Limb (tissue), 2 donors: ENCODE data around the gene CGA.
A peak's percentile ranks its signal among the peaks of the same experiment; 100 is the strongest.

Source experiments
- DNase-seq, 2 donors: peaks; one replicate each; pipeline ENCODE4 v3.0.0-alpha.2; 2016; ENCODE audit errors: extremely low spot score in 2 of 2

The CGA gene

GRCh38 chr6:87089135-87089534 lies 5.8 kb downstream of the CGA start:
- no peak for DNase-seq

GRCh38 chr6:87088076-87088475 lies 6.8 kb downstream of the CGA start:
- DNase-seq, result no peak

GRCh38 chr6:87082160-87082721 lies 12.7 kb downstream of the CGA start:
- DNase-seq, result no peak

- peak; percentile 26 to 64 for DNase-seq
Observed at GRCh38 chr6:87078983-87079616, 15.8 kb downstream of the CGA start.

- DNase-seq, result no peak
Observed at GRCh38 chr6:87075168-87075567, 19.7 kb downstream of the CGA start.

- no peak for DNase-seq
Observed at GRCh38 chr6:87074101-87074621, 20.7 kb downstream of the CGA start.

GRCh38 chr6:87071683-87072082 lies 23.2 kb downstream of the CGA start:
- DNase-seq, result no peak

GRCh38 chr6:87070741-87071140 lies 24.2 kb downstream of the CGA start:
- no peak for DNase-seq

- DNase-seq, result no peak
Observed at GRCh38 chr6:87068795-87069194, 26.1 kb downstream of the CGA start.

- peak; percentile 42 to 54 for DNase-seq
Observed at GRCh38 chr6:87066449-87067333, 28.2 kb downstream of the CGA start.

- no peak for DNase-seq
Observed at GRCh38 chr6:87065117-87065516, 29.8 kb downstream of the CGA start.

GRCh38 chr6:87059943-87060342 lies 35.0 kb downstream of the CGA start:
- no peak for DNase-seq

- DNase-seq, result no peak
Observed at GRCh38 chr6:87054143-87054833, 40.6 kb downstream of the CGA start.

GRCh38 chr6:87053312-87053711 lies 41.6 kb downstream of the CGA start:
- DNase-seq, result no peak

GRCh38 chr6:87049779-87050178 lies 45.1 kb downstream of the CGA start:
- DNase-seq, result no peak

GRCh38 chr6:87045521-87046075 lies 49.3 kb downstream of the CGA start:
- DNase-seq, result no peak

- DNase-seq, result no peak
Observed at GRCh38 chr6:87040729-87041128, 54.2 kb downstream of the CGA start.
